ENCODE results near the gene PEX5. TPM values are rescaled to one million over a fixed set of nuclear protein-coding genes. Genes with fewer than 3 reads are reported as not detected.

PEX5 gene
- total RNA-seq, 1 donor from 2014 or later = 65.4 TPM

DNA sequence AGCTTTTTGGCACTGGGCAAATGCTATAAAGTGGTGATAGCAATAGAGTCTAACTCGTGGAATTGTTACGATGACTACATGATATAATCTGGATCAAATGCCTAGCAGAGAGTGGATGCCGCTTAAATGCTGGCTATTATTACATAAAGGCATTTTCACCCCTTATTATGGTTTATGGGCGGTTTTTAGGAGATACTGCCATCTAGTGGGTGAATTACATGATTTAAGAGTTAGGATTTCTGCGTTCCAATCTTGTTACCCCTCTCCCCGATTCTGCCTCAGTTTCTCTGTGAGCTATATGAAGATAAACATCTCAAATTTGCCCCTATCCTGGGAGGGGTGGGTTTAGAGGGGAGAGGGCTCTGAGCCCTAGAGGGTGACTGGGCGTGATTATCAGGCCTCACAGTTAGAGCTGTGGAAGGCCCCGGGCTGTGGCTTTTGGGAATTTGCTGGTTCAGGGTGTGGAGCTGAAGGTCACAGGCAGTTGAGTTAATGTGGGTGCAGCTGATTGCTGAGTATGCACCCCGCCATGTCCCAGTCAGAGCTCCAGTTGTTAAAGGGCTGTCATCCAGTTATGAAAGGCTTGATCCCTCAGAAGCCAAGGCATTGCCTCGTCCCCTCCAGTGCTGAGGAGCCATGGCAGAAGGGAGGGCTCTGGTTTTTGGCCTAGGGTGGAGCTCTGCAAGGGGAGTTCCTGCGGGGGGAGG is 44.9 kb upstream of the PEX5 start:
- Mint-ChIP-seq H3K27me3 (no peaks in the 10 kb centered on the region), H3K9me3 (ENCODE audit: low read depth) (no peaks in the 10 kb centered on the region), H3K4me3 (ENCODE audit: low read depth) (no peak overlapping the region), H3K4me1 (ENCODE audit: low read depth) (no peaks in the 10 kb centered on the region), H3K27ac (no peak overlapping the region), H3K36me3 (ENCODE audit: insufficient read depth) (peaks cover 54% of the 10 kb centered on the region)
- TF ChIP-seq, protein P1, sequence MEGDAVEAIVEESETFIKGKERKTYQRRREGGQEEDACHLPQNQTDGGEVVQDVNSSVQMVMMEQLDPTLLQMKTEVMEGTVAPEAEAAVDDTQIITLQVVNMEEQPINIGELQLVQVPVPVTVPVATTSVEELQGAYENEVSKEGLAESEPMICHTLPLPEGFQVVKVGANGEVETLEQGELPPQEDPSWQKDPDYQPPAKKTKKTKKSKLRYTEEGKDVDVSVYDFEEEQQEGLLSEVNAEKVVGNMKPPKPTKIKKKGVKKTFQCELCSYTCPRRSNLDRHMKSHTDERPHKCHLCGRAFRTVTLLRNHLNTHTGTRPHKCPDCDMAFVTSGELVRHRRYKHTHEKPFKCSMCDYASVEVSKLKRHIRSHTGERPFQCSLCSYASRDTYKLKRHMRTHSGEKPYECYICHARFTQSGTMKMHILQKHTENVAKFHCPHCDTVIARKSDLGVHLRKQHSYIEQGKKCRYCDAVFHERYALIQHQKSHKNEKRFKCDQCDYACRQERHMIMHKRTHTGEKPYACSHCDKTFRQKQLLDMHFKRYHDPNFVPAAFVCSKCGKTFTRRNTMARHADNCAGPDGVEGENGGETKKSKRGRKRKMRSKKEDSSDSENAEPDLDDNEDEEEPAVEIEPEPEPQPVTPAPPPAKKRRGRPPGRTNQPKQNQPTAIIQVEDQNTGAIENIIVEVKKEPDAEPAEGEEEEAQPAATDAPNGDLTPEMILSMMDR (IDR thresholded peaks at IDR 0.05; ENCODE audit: unreplicated experiment) = peak; percentile 79
- DNase-seq (ENCODE audit: low spot score, unreplicated experiment) = no peak

DNA sequence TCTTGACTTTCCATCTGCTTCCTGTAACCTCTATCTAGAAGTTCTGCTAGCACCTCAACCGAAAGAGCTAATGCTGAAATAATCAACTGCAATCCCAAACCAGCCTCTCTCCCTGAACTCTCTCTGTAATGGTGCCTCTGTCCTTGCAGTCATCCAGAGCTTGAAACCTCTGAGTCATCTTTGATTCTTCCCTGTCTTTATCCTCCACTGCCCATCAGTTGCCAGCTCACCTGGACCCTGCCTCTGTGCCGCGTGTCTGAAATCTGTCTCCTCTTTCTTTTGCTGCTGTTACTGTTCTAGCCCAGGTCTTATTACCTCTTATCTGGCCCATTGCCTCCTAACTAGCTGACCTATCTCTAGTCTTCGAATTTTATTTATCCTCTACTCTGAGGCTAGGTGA is 43.8 kb upstream of the PEX5 start:
- TF ChIP-seq, protein P1 (IDR thresholded peaks at IDR 0.05; ENCODE audit: unreplicated experiment) = no peak
- Mint-ChIP-seq H3K27ac (no peak overlapping the region), H3K27me3 (no peaks in the 10 kb centered on the region), H3K36me3 (ENCODE audit: insufficient read depth) (peaks cover 59% of the 10 kb centered on the region), H3K9me3 (ENCODE audit: low read depth) (no peaks in the 10 kb centered on the region), H3K4me3 (ENCODE audit: low read depth) (no peak overlapping the region), H3K4me1 (ENCODE audit: low read depth) (no peaks in the 10 kb centered on the region)
- DNase-seq (ENCODE audit: low spot score, unreplicated experiment) = no peak

DNA sequence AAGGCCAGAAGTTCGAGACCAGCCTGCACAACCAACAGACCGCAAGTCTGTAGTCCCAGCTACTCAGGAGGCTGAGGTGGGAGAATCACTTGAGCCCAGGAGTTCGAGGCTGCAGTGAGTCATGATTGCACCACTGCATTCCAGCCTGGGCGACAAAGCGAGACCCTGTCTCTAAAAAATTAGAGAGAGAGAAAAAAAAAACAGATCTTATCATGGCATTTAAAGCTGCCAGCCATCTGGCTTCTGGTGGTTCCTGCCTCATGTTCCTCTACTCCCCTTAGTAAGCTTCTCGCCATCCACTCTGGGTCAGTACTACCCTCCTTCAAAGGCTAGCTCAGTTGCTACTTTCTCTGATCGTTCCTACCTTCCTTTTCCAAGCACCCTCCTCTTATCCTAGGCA is 43.3 kb upstream of the PEX5 start:
- TF ChIP-seq, protein P1 (IDR thresholded peaks at IDR 0.05; ENCODE audit: unreplicated experiment) = no peak
- no peak overlapping the region for H3K27ac Mint-ChIP-seq
- no peak for DNase-seq (ENCODE audit: low spot score, unreplicated experiment)
- H3K9me3 Mint-ChIP-seq (ENCODE audit: low read depth) = no peaks in the 10 kb centered on the region
- H3K4me3 Mint-ChIP-seq (ENCODE audit: low read depth) = no peak overlapping the region
- no peaks in the 10 kb centered on the region for H3K4me1 Mint-ChIP-seq (ENCODE audit: low read depth)
- H3K27me3 Mint-ChIP-seq = no peaks in the 10 kb centered on the region
- H3K36me3 Mint-ChIP-seq (ENCODE audit: insufficient read depth) = peaks cover 61% of the 10 kb centered on the region

DNA sequence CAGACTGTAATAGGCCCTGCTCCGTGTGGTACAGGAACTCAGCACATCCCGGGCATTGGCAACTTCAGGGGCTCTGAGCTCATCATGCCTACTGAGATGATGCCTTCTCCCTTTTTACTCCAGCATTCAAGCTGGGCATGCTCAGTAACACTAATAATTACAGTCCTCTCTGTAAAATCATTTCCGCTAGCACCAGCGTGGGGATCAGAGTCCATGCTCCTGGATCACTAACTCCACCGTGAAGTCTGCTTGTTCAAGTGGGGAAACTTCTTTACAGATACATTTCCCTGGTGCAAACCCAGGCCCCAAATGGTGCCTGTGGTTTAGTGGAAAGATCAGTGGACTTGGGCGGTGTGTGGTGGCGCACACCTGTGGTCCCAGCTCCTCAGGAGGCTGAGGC is 42.6 kb upstream of the PEX5 start:
- DNase-seq (ENCODE audit: low spot score, unreplicated experiment) = no peak
- Mint-ChIP-seq H3K4me3 (ENCODE audit: low read depth) (no peak overlapping the region), H3K27ac (no peak overlapping the region), H3K4me1 (ENCODE audit: low read depth) (no peaks in the 10 kb centered on the region), H3K27me3 (no peaks in the 10 kb centered on the region), H3K36me3 (ENCODE audit: insufficient read depth) (peaks cover 55% of the 10 kb centered on the region), H3K9me3 (ENCODE audit: low read depth) (no peaks in the 10 kb centered on the region)
- TF ChIP-seq, protein P1 (IDR thresholded peaks at IDR 0.05; ENCODE audit: unreplicated experiment) = no peak

DNA sequence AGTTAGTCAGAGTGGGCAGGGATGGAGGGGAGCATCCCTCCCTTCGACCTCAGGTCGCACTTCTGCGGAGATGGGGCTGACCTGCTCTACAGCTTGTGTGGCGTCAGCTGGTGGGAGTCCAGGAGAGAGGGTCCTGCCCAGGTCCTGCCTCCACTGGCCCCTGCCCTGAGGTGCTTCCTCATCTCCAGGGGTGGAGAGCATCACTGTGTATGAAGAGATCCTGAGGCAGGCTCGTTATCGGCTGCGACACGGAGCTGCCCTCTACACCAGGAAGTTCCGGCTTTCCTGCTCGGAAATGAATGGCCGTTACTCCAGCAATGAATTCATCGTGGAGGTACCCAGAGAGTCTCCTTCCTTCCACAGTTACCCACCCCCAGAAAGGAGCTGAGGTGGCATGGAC is 39.1 kb upstream of the PEX5 start:
- Mint-ChIP-seq H3K36me3 (ENCODE audit: insufficient read depth) (peaks cover 50% of the 10 kb centered on the region), H3K4me1 (ENCODE audit: low read depth) (peaks cover 3% of the 10 kb centered on the region), H3K4me3 (ENCODE audit: low read depth) (no peak overlapping the region), H3K27me3 (no peaks in the 10 kb centered on the region), H3K27ac (no peak overlapping the region), H3K9me3 (ENCODE audit: low read depth) (no peaks in the 10 kb centered on the region)
- TF ChIP-seq, protein P1 (IDR thresholded peaks at IDR 0.05; ENCODE audit: unreplicated experiment) = no peak
- no peak for DNase-seq (ENCODE audit: low spot score, unreplicated experiment)
